Lower lobe of right lung (tissue), 2 donors: Measurements from ENCODE around the gene ARHGAP40. TPM values are rescaled to one million over a fixed set of nuclear protein-coding genes. Genes with fewer than 3 reads are reported as not detected.

Experiments used
- ATAC-seq, 2 donors: fragments of 200-7000 bp; cut with Tn5 transposase; one replicate each; pipeline ENCODE4 v1.9.1; 2020 to 2022; ENCODE audit warnings: mild to moderate bottlenecking in 2 of 2, moderate library complexity in 2 of 2
- DNase-seq: peaks from one replicate; pipeline ENCODE4 v3.0.0-alpha.2; 2020
- H3K27ac ChIP-seq: fragments of 200-600 bp; one replicate; pipeline ENCODE4 v1.8.0; 2022
- H3K27me3 ChIP-seq: fragments of 200-600 bp; one replicate; pipeline ENCODE4 v1.8.0; 2022; ENCODE audit warnings: low read depth
- H3K36me3 ChIP-seq: fragments of 200-600 bp; one replicate; pipeline ENCODE4 v1.8.0; 2022; ENCODE audit warnings: mild to moderate bottlenecking
- H3K4me1 ChIP-seq: fragments of 200-600 bp; one replicate; pipeline ENCODE4 v1.8.0; 2022
- H3K4me3 ChIP-seq: fragments of 200-600 bp; one replicate; pipeline ENCODE4 v1.8.0; 2022; ENCODE audit warnings: mild to moderate bottlenecking
- H3K9me3 ChIP-seq: fragments of 200-600 bp; one replicate; pipeline ENCODE4 v1.8.0; 2022
- intact Hi-C: fragments of 100-400 bp; cut with DNase I; formaldehyde crosslinking; loops from one replicate; pipeline ENCODE4 v1.11.0; 2022
- total RNA-seq: library from RNA; stranded (reverse); fragmentation: NEBNext Ultra II Directional; extraction: Animal tissue kit (Norgen Biotek cat#: 25700); gene quantifications from one replicate; pipeline ENCODE4 v1.2.1, GENCODE V29; 2021
- TF ChIP-seq, protein P1 (sequence below): fragments of 200-600 bp; IDR thresholded peaks from one replicate; pipeline ENCODE4 v1.8.0; 2022; ENCODE audit warnings: antibody characterized with exemption, mild to moderate bottlenecking
- donor health status: DM: no; HTN: yes; CAD: no; lungs with severe emphysema.

Gene ARHGAP40
- total RNA-seq, 1 donor from 2014 or later: 0.83 TPM

DNA sequence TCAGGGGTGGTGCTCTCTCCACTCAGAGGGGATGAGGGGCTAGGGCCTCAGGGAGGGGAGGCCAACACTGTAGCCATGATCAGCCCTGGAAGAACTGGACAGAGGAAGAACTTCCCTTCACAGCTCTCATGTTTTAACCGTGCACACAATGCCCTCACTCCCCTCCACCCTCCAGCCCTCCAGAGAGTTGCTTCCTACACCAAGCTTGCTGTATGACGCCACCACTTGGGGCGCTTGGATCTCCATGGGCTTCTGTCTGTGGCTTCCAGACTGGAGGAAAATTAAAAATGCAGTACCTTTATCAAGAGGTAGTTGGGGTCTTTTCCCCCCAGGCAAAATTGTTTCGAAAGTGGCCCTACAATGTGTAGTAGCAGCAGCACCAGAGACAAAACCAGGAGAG is 48.4 kb downstream of the ARHGAP40 start:
- Histone ChIP-seq H3K27me3 (peaks cover 30% of the 10 kb centered on the region), H3K4me1 (peaks cover 9% of the 10 kb centered on the region), H3K9me3 (no peaks in the 10 kb centered on the region), H3K36me3 (no peaks in the 10 kb centered on the region), H3K4me3 (no peak overlapping the region), H3K27ac (no peak overlapping the region)
- ATAC-seq: no peak
- intact Hi-C loops: no loop called here
- TF ChIP-seq, protein P1, sequence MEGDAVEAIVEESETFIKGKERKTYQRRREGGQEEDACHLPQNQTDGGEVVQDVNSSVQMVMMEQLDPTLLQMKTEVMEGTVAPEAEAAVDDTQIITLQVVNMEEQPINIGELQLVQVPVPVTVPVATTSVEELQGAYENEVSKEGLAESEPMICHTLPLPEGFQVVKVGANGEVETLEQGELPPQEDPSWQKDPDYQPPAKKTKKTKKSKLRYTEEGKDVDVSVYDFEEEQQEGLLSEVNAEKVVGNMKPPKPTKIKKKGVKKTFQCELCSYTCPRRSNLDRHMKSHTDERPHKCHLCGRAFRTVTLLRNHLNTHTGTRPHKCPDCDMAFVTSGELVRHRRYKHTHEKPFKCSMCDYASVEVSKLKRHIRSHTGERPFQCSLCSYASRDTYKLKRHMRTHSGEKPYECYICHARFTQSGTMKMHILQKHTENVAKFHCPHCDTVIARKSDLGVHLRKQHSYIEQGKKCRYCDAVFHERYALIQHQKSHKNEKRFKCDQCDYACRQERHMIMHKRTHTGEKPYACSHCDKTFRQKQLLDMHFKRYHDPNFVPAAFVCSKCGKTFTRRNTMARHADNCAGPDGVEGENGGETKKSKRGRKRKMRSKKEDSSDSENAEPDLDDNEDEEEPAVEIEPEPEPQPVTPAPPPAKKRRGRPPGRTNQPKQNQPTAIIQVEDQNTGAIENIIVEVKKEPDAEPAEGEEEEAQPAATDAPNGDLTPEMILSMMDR: no peak
- no peak for DNase-seq

DNA sequence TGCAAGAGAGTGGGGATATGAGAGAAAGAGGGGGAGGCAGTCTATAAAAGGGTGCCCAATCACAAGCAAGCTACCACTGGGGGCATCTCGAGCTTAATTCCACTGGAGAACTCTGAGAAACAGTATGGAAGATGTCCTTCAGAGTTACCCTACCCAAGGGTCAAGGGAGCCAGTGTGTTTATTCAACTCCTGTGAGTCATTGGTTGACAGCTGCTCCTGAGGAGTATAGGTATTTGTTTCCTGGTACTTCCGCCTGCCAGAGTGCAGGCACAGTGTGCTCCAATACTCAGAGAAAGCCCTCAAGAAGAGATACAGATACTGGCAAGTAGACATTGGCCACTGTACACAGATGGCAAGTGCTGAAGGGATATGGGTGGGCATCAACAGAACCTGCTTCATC is 49.5 kb downstream of the ARHGAP40 start:
- H3K4me3 ChIP-seq: no peak overlapping the region
- TF ChIP-seq, protein P1: no peak
- DNase-seq (no peak), ATAC-seq (no peak)
- intact Hi-C loops: no loop called here
- peaks cover 29% of the 10 kb centered on the region for H3K27me3 ChIP-seq
- H3K27ac ChIP-seq: no peak overlapping the region
- H3K36me3 ChIP-seq: no peaks in the 10 kb centered on the region
- no peaks in the 10 kb centered on the region for H3K9me3 ChIP-seq
- H3K4me1 ChIP-seq: peaks cover 4% of the 10 kb centered on the region

DNA sequence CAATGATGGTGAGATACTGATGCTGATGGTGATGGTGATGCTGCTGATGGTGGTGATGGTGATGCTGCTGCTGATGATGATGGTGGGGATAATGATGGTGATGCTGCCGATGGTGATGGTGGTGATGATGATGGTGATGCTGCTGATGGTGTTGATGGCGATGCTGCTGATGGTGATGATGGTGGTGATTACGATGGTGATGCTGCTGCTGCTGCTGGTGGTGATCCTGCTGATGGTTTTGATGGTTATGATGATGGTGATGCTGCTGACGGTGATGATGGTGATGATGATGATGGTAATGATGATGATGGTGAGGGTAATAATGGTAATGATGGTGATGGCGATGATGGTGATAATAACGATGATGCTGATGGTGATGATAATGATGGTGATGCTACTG is 50.0 kb downstream of the ARHGAP40 start:
- DNase-seq (no peak), ATAC-seq (no peak)
- Histone ChIP-seq H3K27me3 (peaks cover 29% of the 10 kb centered on the region), H3K4me1 (no peaks in the 10 kb centered on the region), H3K27ac (no peak overlapping the region), H3K4me3 (no peak overlapping the region), H3K36me3 (no peaks in the 10 kb centered on the region), H3K9me3 (no peaks in the 10 kb centered on the region)
- TF ChIP-seq, protein P1: no peak
- intact Hi-C loops: no loop called here

DNA sequence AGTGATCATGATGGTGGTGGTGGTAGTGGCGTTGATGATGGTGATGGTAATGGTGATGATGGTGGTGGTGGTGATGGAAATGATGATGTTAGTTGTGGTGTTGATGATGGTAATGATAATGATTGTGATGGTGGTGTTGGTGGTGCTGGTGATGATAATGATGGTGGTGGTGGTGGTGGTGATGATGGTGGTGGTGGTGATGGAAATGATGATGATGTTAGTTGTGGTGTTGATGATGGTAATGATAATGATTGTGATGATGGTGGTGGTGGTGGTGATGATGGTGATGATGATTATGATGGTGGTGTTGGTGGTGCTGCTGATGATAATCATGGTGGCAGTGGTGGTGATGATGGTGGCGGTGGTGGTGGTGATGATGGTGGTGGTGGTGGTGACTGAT is 51.4 kb downstream of the ARHGAP40 start:
- Histone ChIP-seq H3K27me3 (peaks cover 37% of the 10 kb centered on the region), H3K4me3 (no peak overlapping the region), H3K4me1 (no peaks in the 10 kb centered on the region), H3K9me3 (no peaks in the 10 kb centered on the region), H3K36me3 (no peaks in the 10 kb centered on the region), H3K27ac (no peak overlapping the region)
- TF ChIP-seq, protein P1: no peak
- intact Hi-C loops: no loop called here
- no peak for ATAC-seq
- DNase-seq: no peak

- TF ChIP-seq, protein P1: no peak
- Histone ChIP-seq H3K27me3 (peaks cover 34% of the 10 kb centered on the region), H3K27ac (no peak overlapping the region), H3K4me1 (no peaks in the 10 kb centered on the region), H3K4me3 (no peak overlapping the region), H3K36me3 (no peaks in the 10 kb centered on the region), H3K9me3 (no peaks in the 10 kb centered on the region)
- intact Hi-C loops: no loop called here
- ATAC-seq (no peak), DNase-seq (no peak)
Measured at GRCh38 chr20:38657390-38657789, 55.8 kb downstream of the ARHGAP40 start.
